Adipose tissue (tissue), 3 donors: ENCODE data around the gene HOXC9. TPM values are rescaled to one million over a fixed set of nuclear protein-coding genes. Genes with fewer than 3 reads are reported as not detected.

Experiments
- H3K27ac ChIP-seq: one replicate; pipeline ENCODE4 v1.5.1; 2013; ENCODE audit warnings: low read depth, low read length
- WGBS, 3 donors: extraction: QIAGEN DNeasy Blood & Tissue Kit; methylation state at CpG; one replicate each; pipeline ENCODE4 v1.1.7; 2013; 5-methylcytosine and 5-hydroxymethylcytosine counted together
- polyA plus RNA-seq, 3 donors: library from polyadenylated mRNA; stranded (reverse); fragments of 200-250 nt; gene quantifications; one replicate each; pipeline ENCODE4 v1.2.3, GENCODE V29; 2013
- donor health status: healthy with polysubstance abuse.
- donor health status: Bipolar disorder and iron deficiency.
- donor health status: healthy.

Gene HOXC9
- polyA plus RNA-seq, 3 donors: 0.28 to 1.0 (median 0.45) TPM

- WGBS, 3 donors: 9 to 19% (median 13%) methylated on average over 26 of the region's 26 CpGs
These were observed 17.1 kb upstream of the HOXC9 start for GRCh38 chr12:53982648-53983567.

GRCh38 chr12:53983568-53983949 is 16.4 kb upstream of the HOXC9 start:
- no peak overlapping the region for H3K27ac ChIP-seq
- 5 to 10% (median 8%) methylated on average over 17 of the region's 17 CpGs for WGBS, 3 donors

More at GRCh38 chr12:53982648-53983567, 17.1 kb upstream of the HOXC9 start:
- no peak overlapping the region for H3K27ac ChIP-seq

GRCh38 chr12:53983950-53984572 is 15.9 kb upstream of the HOXC9 start:
- H3K27ac ChIP-seq: no peak overlapping the region
- WGBS, 3 donors: 5 to 7% (median 7%) methylated on average over 30 of the region's 30 CpGs

GRCh38 chr12:53984901-53985691 is 14.9 kb upstream of the HOXC9 start, which contains the start of gene HOXC10:
TSS of gene HOXC10 (plus strand) at chr12:53985146. CDS start at chr12:53985260, 114 bp downstream.
- 3 to 6% (median 5%) methylated on average over 49 to 55 of the region's 55 CpGs for WGBS, 3 donors
- H3K27ac ChIP-seq: no peak within 1 kb of the TSS

- WGBS, 3 donors: 7 to 8% (median 7%) methylated on average over 20 to 21 of the region's 21 CpGs
- no peak overlapping the region for H3K27ac ChIP-seq
These were observed 14.3 kb upstream of the HOXC9 start for GRCh38 chr12:53985692-53985993.

GRCh38 chr12:53985994-53986685 is 13.8 kb upstream of the HOXC9 start:
- 2 to 7% (median 5%) methylated on average over 48 to 50 of the region's 50 CpGs for WGBS, 3 donors
- H3K27ac ChIP-seq: no peak overlapping the region

GRCh38 chr12:53986686-53987483 is 13.1 kb upstream of the HOXC9 start:
- no peak overlapping the region for H3K27ac ChIP-seq
- 22 to 42% (median 24%) methylated on average over 21 of the region's 21 CpGs for WGBS, 3 donors

- 13 to 24% (median 22%) methylated on average over 4 of the region's 4 CpGs for WGBS, 3 donors
- H3K27ac ChIP-seq: no peak overlapping the region
These were observed 12.2 kb upstream of the HOXC9 start for GRCh38 chr12:53987787-53988230.

- WGBS, 3 donors: 4 to 16% (median 14%) methylated on average over 5 of the region's 5 CpGs
- no peak overlapping the region for H3K27ac ChIP-seq
These were observed 11.3 kb upstream of the HOXC9 start for GRCh38 chr12:53988541-53989226.

GRCh38 chr12:53989227-53990113 is 10.5 kb upstream of the HOXC9 start:
- H3K27ac ChIP-seq: no peak overlapping the region
- 6 to 7% (median 6%) methylated on average over 28 of the region's 28 CpGs for WGBS, 3 donors

- WGBS, 3 donors: 4 to 22% (median 8%) methylated on average over 27 of the region's 27 CpGs
- no peak overlapping the region for H3K27ac ChIP-seq
These were observed 9.5 kb upstream of the HOXC9 start for GRCh38 chr12:53990311-53991076.

- H3K27ac ChIP-seq: no peak overlapping the region
- 4 to 8% (median 6%) methylated on average over 8 of the region's 8 CpGs for WGBS, 3 donors
These were observed 8.9 kb upstream of the HOXC9 start for GRCh38 chr12:53991077-53991460.

GRCh38 chr12:53992377-53992889 is 7.5 kb upstream of the HOXC9 start:
- H3K27ac ChIP-seq: no peak overlapping the region
- WGBS, 3 donors: 24 to 53% (median 35%) methylated on average over 7 of the region's 7 CpGs

GRCh38 chr12:53993162-53994008 is 6.6 kb upstream of the HOXC9 start:
- H3K27ac ChIP-seq: no peak overlapping the region

GRCh38 chr12:53994009-53994263 is 6.0 kb upstream of the HOXC9 start:
- 4 to 12% (median 11%) methylated on average over 19 of the region's 19 CpGs for WGBS, 3 donors
- H3K27ac ChIP-seq: no peak overlapping the region

More at GRCh38 chr12:53993162-53994008, 6.6 kb upstream of the HOXC9 start:
- WGBS, 3 donors: 29 to 48% (median 33%) methylated on average over 18 of the region's 18 CpGs
